Inflammatory macrophage treated with lipopolysaccharide for 1 hour (primary cell): Measurements from ENCODE around the gene ANKRD11.

Experiments
- DNase-seq, 2 donors: peaks; one replicate each; pipeline ENCODE4 v3.0.0-alpha.2; 2020 to 2022

Gene ANKRD11

DNA sequence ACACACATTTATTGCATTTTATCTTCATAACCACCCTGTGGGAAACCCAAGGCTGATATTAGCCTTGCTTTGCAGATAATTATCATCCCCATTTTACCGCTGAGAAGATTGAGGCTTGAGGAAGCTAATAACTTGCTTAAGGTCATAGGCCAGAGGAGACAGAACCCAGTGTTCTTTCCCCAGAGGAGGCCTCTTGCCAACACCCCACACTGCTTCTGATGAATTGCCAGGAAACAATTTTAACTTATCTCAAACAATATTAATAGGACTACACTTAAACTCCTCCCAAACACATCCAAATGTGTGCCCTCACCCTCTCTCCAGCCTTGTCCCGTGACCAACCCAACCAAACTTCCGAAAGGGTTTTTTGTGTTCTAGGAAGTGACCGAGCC is 15.7 kb upstream of the ANKRD11 start:
- no peak for DNase-seq

DNA sequence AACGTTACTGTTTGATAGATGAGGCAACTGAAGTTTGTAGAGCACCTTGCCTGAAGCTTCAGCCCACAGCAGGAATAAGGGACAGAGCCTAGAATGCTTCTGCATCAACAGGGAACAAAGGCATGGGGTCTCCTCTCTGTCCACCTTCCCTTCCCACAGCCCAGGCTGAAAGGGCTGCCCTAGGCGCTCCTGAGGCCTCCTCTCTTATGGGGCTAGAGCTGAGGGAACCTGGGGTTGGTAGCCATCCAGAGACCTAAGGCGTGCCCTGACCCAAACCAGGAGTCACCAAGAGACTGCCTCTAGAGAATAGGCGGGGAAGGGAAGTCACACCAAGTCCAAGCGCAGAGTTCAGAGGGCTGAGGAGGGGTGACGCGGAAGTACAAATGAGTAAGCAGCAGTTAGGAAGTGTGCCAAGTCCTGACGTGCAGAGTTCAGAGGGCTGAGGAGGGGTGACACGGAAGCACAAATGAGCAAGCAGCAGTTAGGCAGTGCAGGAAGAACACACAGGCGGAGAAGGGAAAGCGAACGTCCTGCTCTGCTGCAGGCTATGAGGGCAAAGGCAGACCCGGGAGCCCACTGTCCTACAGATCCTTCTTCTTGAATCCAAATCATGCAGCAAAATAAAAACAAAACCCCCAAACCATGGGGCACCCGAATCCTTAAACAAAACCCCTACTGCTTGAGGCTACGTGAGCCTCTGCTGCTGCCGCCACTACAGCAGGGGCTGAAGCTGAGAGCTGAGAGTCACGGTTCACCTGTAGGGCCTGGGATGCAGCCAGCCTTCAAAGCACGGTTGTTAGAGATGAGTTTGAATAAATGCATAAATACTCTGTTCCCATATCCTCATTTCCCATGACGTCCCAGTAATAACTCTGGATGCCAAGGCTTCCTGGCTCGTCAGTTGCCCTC is 15.1 kb upstream of the ANKRD11 start:
- peak; percentile 94 to 97 for DNase-seq

GRCh38 chr16:89504091-89504490 is 13.7 kb upstream of the ANKRD11 start:
- no peak for DNase-seq

- DNase-seq = no peak
Observed at GRCh38 chr16:89502081-89502843, 11.9 kb upstream of the ANKRD11 start.

DNA sequence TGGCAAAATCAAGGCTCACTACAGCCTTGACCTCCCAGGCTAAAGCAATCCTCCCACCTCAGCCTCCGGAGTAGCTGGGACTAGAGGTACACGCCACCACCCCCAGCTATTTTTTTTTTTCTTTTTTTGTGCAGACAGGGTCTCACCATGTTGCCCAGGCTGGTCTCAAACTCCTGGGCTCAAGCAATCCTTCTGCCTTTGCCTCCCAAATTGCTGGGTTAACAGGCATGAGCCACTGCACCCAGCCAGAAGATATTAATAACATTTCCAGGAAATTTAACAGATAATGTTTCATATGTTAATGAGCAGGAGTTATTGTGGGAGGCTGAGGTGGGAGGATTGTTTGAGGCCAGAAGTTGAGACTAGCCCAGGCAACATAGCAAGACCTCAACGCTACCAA is 9.4 kb upstream of the ANKRD11 start:
- no peak for DNase-seq

GRCh38 chr16:89498839-89499238 is 8.5 kb upstream of the ANKRD11 start:
- DNase-seq = no peak

GRCh38 chr16:89495121-89495520 is 4.8 kb upstream of the ANKRD11 start:
- no peak for DNase-seq

- DNase-seq = no peak
Observed at GRCh38 chr16:89493776-89494175, 3.4 kb upstream of the ANKRD11 start.

DNA sequence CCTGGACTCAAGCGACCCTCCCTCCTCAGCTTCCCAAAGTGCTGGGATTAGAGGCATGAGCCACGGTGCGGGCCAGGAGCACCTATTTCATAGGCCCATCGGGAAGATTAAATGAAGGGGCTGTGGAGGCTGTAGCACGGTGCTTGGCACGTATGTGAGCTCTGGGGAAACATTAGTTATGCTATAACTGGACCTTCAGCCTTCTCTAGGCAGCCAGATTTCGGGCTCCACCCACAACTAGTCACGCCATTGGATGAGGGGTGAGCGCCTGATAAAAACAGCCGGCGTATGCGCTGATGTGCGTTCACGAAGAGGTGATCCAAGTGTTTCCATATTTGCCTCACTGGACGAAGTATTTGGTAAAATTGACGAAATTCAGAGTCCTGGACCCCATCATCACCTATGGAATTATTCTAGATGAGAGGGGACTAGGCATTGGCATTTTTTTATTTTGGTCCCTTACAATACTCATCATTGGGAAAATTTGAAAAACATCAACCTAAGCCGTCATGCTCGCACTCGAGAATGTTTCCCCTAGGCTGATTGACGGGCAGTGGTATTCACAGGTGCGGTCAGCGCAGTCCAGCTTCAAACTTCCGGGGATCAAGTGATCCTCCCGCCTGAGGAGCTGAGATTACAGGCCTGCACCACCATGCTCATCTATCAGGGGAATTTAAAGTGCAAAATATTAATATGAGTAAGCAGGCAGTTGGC is 1.8 kb upstream of the ANKRD11 start:
- DNase-seq = no peak

- DNase-seq = peak; percentile 73 to 74
Observed at GRCh38 chr16:89491238-89491869, 993 bp upstream of the ANKRD11 start.

DNA sequence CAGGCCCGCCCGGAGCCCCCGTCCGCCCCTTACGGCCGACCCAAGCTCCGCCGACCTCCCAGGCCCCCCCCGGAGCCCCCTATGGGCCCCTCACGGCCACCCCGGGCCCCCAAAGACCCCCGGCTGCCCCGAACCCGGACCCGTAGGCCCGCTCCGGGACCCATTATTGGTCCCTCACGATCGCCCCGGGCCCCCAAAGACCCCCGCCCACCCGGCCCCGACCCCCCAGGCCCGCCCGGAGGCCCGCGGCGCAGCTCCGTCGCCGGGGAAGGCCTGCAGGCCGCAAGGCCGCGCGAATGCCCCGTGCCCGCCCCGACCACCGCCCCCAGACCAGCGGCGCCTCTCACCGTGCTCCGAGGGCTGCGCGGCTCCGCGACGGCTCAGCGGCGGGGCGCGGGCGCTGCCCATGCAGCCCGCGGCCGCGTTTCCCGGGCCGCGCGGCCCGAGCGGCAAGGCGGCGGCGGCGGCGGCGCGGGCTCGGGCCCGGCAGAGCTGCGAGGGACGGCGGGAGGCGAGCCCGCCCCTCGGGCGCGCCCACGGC is 393 bp downstream of the ANKRD11 start:
- DNase-seq = no peak

- DNase-seq = peak; percentile 91 to 93
Observed at GRCh38 chr16:89489040-89489897, 1.1 kb downstream of the ANKRD11 start.

- no peak for DNase-seq
Observed at GRCh38 chr16:89485701-89486246, 4.6 kb downstream of the ANKRD11 start.

GRCh38 chr16:89484923-89485679 is 5.3 kb downstream of the ANKRD11 start:
- peak; percentile 56 to 59 for DNase-seq

- peak; percentile 53 to 68 for DNase-seq
Observed at GRCh38 chr16:89484041-89484501, 6.3 kb downstream of the ANKRD11 start.

DNA sequence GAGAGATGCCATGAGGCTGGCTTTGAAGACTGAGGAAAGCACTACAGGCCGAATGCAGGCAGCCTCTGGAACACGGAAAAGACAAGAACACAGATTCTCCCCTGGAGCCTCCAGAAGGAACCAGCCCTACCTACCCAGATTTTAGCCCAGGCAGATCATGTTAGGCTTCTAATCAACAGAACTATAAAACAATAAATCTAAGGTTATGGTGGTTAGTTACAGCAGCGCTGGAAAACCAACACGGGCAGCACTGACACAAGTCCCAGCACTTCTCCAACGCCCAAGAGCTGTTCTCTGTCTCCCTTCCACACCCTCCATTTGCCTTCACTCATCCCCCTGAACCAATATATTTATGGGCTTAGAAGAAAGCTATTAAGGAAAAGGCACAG is 7.5 kb downstream of the ANKRD11 start:
- no peak for DNase-seq

GRCh38 chr16:89482150-89482816 is 8.1 kb downstream of the ANKRD11 start:
- DNase-seq = peak in 1 of 2 donors; percentile 45

- DNase-seq = no peak
Observed at GRCh38 chr16:89481356-89481955, 8.9 kb downstream of the ANKRD11 start.

GRCh38 chr16:89478576-89479221 is 11.7 kb downstream of the ANKRD11 start:
- peak; percentile 78 to 95 for DNase-seq
